Bronchial epithelial cell (primary cell): ENCODE results near the gene TECPR2. TPM values are rescaled to one million over a fixed set of nuclear protein-coding genes. Genes with fewer than 3 reads are reported as not detected.

Experiments used
- DNase-seq: peaks from one replicate; pipeline ENCODE4 v3.0.0-alpha.2; 2010; ENCODE audit warnings: low read depth
- FAIRE-seq: peaks from 2 replicates; lab custom pipeline; 2011; peaks lifted over from hg19 to GRCh38; lab: Jason Lieb, UNC
- H3K27me3 ChIP-seq: 2 replicates; pipeline ENCODE4 v1.5.1; 2011; ENCODE audit warnings: low read length; ENCODE audit not compliant: control insufficient read depth, insufficient read depth
- H3K36me3 ChIP-seq: 2 replicates; pipeline ENCODE4 v1.5.1; 2011; ENCODE audit warnings: low read length; ENCODE audit not compliant: control insufficient read depth, insufficient read depth
- H3K4me3 ChIP-seq: 2 replicates; pipeline ENCODE4 v1.5.1; 2011; ENCODE audit warnings: mild to moderate bottlenecking, low read depth, low read length, control low read depth
- CTCF ChIP-seq: IDR thresholded peaks from 2 replicates; pipeline ENCODE4 v1.5.1; 2011; ENCODE audit warnings: mild to moderate bottlenecking, moderate library complexity, low read length, control low read depth, inconsistent platforms; ENCODE audit not compliant: insufficient read depth, severe bottlenecking
- total RNA-seq: library from RNA; depleted of rRNA; stranded (reverse); fragments of >200 nt; gene quantifications from 2 replicates; pipeline ENCODE4 v1.2.1, GENCODE V29; 2014

The TECPR2 gene
- total RNA-seq: 4.7 and 7.6 TPM in 2 replicates

GRCh38 chr14:102362545-102363181 lies at the start of gene TECPR2, which contains the start of gene CINP:
Gene TECPR2, plus strand, starts transcription at chr14:102362941. Its CDS starts 13,781 bp downstream, at chr14:102376722.
Gene CINP, minus strand, starts transcription at chr14:102362890. Its CDS starts 39 bp downstream, at chr14:102362851.
- no peak for TF ChIP-seq CTCF
- no peaks in the 10 kb centered on the region for H3K36me3 ChIP-seq
- H3K27me3 ChIP-seq: no peaks in the 10 kb centered on the region
- DNase-seq: peak; percentile 86
- peak within 1 kb of the TSS; percentile 76 for H3K4me3 ChIP-seq
- no peak for FAIRE-seq

GRCh38 chr14:102314242-102315011 lies 48.3 kb upstream of the TECPR2 start:
- Histone ChIP-seq H3K27me3 (no peaks in the 10 kb centered on the region), H3K36me3 (no peaks in the 10 kb centered on the region), H3K4me3 (peak overlapping the region; percentile 42)
- FAIRE-seq (no peak), DNase-seq (peak; percentile 53)
- TF ChIP-seq CTCF: peak; percentile 100

DNA sequence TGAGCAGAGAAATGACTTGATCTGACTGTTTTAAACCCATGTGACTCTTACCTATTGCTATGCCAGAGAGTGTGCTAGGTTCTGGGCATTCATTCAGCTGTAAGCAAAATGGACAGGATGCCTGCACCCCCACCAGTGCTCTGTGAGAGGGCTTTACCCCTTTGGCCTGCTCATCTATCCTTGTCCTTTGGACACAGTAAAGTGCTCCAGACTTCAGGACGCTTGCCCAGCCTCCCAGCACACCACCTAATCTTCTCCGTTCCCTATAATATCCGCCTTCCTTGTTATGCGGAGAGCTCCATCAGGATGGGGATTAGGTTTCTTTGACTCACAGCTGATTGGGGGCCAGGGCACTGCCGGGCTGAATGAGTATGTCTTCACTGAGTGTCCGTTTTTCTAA lies 47.6 kb upstream of the TECPR2 start:
- no peak for FAIRE-seq

GRCh38 chr14:102316338-102316742 lies 46.4 kb upstream of the TECPR2 start:
- TF ChIP-seq CTCF: no peak
- Histone ChIP-seq H3K27me3 (no peaks in the 10 kb centered on the region), H3K4me3 (peak overlapping the region; percentile 53), H3K36me3 (no peaks in the 10 kb centered on the region)
- peak; percentile 34 for DNase-seq
- FAIRE-seq: no peak

More for the DNA sequence above, 47.6 kb upstream of the TECPR2 start:
- H3K36me3 ChIP-seq: no peaks in the 10 kb centered on the region
- TF ChIP-seq CTCF: no peak
- no peak for DNase-seq
- H3K27me3 ChIP-seq: no peaks in the 10 kb centered on the region
- H3K4me3 ChIP-seq: no peak overlapping the region

DNA sequence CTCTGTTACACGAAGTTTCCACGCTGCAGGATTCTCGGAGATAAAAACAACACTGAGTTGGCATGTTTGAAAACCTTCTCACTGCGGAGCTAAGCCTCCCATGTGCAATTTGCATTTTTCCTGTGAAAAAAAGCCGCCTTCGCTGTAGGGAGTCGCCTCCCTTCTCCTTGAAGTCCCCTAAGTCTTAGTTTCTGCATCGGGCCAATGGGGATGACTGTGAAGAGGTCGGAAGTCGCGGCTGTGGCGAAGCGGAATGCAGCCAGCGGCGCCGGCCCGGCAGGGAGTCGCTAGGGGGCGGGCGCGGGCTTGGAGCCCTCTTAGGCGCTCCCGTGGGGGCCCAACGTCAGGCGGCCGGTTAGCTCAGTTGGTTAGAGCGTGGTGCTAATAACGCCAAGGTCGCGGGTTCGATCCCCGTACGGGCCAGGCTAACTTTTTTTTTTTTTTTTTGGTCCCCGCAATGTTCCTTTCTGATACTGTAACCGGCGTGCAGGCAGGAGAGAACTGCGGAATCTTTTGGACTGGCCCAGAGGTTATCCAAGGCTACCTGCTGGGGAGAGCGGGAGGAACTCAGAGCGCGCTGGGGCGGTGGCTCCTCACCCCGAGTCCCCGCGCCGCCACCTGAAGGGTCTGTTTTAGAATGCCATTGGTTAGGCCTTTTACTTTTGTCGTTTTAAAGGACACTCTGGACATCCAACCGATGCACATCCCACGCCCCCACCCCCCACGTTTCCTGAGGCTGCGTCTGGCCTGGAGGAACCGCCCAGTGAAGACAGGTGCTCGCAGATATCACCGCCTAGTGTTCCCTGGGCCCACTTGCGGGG lies 45.8 kb upstream of the TECPR2 start:
- no peak for FAIRE-seq
- TF ChIP-seq CTCF: peak; percentile 85

More for the DNA sequence above, 45.8 kb upstream of the TECPR2 start:
- peak overlapping the region; percentile 53 for H3K4me3 ChIP-seq
- H3K36me3 ChIP-seq: no peaks in the 10 kb centered on the region
- peak; percentile 75 for DNase-seq
- H3K27me3 ChIP-seq: no peaks in the 10 kb centered on the region
